Colon (tissue), 2 donors: Measurements from ENCODE around the gene ADGB.
"Not testable (repeated sequence)": the region's sequence is repeated elsewhere in the genome, so short reads cannot be mapped to it uniquely, and the experiment has no call there.

Experiments
- FAIRE-seq: peaks from 2 replicates; lab custom pipeline; 2012; peaks lifted over from hg19 to GRCh38; lab: Jason Lieb, UNC
- donor health status: control.
- donor health status: control.

ADGB gene

DNA sequence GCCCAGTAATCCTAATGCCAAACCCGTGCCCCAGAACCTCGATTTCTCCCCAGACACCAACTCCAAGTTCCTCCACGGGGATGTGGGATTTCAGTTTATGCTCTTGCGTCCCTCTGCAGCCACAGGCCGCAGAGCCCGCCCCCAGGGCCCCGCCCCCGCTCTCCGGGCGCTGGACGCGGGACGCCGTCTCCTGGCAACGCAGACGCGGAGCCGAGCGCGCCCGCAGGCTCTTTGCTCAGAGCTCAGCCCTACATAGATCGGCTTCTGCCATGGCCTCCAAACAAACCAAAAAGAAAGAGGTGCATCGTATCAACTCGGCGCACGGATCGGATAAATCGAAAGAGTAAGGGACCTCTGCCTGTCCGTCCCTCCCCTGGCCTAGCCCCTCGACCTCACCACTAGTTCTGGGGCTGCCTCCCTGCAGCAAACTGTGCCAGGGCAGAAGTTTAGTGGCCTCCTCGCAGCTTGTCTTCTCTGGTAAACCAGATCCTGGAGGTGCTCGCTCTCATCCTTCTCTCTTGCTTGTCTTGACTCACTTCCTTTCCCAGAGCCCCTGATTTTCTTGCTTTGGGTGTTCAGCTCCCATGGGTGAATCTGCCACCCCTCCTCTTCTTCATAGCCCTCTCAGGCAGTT lies at the start of gene ADGB:
TSS of gene ADGB (plus strand) at position 201 of the 634 bp plus-strand sequence. CDS start at position 270, 69 bp downstream.
- FAIRE-seq = no peak

DNA sequence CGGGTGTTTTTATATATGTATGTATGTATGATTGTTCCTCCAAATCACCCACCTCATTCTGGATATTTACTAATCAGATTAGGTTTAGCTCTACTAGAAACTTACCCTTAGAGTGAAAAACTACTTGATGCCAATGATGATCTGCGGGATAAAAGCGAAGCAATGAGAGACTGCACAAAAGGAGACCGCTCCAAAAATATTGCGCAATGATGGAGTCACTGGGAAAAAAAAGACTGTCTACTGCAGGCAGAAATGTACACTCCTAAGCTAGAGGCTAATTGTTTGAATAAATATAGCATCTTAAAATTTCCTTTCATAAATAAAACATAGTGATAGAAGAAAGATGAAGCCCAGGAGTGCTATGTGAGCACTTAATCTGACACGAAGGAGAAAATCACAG lies 47.9 kb upstream of the ADGB start:
- FAIRE-seq = no peak

DNA sequence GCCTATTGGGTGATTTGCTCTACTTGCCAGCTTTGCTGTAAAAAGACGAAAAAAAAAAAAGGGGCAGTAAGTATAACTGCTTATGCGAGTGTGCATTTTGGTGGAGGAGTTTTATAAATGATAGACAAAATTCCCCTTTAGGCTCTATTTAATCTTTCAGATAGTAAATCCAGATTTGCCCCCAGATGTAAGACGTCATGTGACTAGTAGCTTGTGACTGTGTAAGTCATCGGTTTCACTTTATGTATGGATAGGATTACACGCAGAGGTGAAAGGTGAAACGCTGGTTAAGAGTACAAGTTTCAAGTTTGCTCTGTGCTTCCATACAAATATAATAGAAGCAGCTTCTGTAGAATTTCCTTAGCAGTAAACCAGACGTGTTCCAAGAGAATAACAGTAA lies 47.2 kb upstream of the ADGB start:
- FAIRE-seq = no peak

DNA sequence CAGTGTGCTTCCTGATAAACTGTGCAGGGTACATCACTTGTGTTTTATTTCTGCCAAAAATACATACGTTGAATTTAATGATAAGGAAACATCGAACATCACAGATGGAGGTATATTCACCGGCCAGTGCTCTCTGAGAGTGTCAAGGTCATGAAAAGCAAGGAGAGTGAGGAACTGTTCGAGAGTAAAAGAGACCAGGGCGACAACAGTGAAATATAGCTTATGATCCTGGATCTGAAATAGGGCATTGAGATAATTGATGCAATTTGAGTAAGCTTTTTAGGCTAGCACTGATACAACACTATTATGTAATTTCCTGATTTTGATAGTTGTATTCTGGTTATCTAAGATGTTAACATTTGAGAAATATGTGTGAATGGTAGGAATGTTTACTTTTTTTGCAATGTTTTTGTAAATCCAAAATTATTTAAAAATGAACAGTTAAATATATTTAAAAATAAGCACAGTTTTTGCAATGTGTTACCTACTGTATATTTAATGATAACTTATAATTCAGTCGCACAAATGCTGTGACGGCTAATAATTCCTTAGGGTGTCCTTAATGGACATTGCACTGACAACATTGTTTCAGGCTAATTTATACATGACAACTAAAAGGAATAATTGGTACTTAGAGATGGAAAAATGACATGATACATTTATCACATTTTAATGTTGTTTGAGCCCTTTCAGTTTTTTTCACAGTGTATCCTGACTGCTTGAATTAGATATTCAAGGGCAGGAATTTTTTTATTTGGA lies 45.2 kb upstream of the ADGB start:
- no peak for FAIRE-seq

DNA sequence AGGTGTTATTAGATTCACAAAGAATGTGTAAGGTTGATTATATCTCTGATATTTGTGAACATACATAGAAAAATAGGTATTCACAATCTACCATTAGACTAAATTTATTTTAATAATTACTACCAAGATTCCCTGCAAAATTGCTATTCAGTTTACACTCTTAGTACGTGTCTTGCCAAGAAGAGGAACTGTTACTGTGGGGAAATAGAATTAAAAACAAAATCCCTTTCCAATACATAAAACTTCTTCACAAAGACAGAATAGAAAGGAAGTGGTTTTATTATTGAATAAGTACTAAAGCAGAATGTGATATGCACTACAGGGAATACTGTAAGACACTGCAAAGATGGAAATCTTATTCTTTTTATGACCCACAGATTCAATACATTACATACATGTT lies 38.2 kb upstream of the ADGB start:
- FAIRE-seq = no peak

DNA sequence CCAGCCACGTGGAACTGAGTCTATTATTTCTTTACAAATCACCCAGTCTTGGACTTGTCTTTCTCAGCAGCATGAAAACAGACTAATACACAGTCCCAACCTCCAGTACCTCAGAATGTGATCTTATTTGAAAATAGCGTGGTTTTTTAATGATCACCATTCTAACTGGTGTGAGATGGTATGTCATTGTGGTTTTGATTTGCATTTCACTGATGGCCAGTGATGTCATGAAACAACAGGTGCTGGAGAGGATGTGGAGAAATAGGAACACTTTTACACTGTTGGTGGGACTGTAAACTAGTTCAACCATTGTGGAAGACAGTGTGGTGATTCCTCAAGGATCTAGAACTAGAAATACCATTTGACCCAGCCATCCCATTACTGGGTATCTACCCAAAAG lies 32.1 kb upstream of the ADGB start:
- not testable (repeated sequence) for FAIRE-seq

DNA sequence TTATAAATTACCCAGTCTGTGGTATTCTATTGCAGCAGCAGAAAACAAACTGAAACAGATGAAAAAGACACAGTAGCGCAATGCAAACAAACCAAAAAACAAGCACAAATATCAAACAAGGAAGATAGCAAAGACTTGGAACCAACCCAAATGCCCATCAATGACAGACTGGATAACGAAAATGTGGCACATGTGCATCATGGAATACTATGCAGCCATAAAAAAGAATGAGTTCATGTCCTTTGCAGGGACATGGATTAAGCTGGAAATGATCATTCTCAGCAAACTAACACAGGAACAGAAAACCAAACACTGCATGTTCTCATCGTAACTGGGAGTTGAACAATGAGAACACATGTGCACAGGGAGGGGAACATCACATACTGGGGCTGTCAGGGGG lies 30.2 kb upstream of the ADGB start:
- FAIRE-seq = not testable (repeated sequence)

DNA sequence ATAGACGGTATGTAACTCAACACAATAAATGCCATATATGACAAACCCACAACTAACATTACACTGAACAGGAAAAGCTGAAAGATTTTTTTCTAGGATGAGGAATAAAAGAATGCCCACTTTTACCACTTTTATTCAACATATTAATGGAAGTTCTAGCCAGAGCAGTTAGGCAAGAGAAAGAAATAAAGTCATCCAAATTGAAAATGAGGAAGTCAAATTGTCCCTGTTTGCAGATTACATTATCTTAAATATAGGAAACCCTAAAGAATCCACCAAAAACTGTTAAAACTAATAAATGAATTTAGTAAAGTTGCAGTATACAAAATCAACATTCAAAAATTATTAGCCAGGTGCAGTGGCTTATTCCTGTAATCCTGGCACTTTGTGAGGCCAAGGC lies 24.6 kb upstream of the ADGB start:
- FAIRE-seq = no peak

DNA sequence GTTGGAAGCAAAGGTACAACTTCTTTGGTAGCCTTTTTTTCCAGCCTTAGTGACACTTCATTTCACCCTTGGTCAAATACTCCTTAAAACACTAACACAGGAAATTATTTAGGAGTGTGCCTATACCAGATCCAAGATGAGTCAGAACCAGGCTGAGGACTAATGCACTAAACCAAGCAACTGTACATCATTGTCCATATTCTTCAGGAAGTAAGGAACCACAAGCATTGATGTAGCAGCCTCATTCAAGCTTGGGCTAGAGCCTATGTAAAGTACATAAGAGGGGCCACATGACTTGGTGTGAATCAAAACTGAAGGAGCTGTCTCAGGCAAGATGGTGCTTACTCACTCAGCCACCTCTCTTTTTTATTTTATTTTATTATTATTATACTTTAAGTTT lies 20.7 kb upstream of the ADGB start:
- no peak for FAIRE-seq

DNA sequence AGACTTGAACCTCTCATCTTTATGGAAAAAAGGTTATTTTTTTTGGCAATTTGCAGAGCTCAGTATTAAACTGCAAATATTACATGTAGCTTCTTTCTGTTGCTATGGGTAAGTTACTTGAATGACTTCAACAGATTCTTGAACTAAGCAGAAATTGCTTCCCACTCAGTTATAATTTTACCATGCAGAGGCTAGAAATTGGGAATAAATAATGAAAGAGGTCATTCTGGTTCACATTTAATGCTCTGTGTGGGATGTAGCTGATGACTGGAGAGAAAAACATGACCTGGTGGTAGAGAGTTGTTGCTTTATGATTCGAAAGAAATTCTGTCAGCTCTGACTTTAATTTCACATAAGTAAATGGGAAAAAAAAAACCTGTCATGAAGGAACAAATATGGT lies 16.8 kb upstream of the ADGB start:
- FAIRE-seq = no peak

DNA sequence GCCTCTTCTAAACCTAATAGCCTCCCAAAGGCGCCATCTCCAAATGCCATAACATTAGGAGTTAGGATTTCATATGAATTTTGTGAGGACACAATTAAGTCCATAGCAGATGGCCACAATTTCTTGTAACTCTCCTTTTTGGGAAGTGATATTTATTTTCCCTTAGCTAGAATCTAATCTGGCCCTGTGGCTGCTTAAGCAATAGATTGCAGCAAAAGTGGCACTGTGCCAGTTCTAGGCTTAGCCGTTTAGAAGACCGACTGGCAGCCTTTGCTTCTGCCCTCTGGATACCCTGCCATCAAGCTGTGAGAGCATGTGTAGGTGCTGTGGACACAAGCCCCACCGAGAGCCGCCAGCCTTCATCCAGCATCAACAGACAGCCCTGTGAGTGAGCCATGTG lies 15.9 kb upstream of the ADGB start:
- no peak for FAIRE-seq

DNA sequence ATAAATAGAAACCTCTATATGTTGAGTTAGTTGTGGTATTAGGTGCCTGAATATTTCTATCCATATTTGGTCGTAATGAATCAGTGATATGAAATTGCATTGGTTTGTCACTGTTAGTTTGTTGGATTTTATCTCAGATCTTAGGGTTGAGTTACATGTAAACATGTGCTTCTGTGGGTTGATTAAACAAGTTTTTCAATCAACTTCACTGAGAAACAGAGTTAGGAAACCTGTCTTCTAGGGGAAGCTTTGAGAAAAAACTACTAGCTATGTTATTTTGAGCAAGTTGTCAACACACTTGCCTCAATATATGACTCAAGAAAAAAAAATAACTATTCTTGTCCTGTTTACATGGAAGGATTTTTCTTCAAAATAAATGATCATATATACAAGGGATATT lies 14.8 kb upstream of the ADGB start:
- no peak for FAIRE-seq

DNA sequence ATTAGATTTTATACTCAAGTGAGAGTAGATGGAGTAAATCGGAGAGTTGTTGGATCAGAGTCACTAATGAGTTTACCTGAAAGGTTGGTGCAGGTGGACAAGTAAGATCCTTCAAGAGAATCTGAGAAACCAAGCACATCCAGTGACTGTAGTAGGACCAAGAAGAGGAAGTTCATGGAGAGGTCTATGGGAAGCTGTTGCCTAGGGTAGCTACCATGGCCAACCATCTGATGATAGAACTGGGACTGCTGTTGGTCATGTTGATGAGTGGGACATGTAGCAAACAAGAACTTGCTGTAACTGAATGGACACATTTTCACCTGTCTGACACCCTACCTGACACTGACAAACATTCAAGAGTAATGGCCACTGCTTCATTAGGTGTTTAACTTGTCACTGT lies 11.3 kb upstream of the ADGB start:
- FAIRE-seq = no peak

DNA sequence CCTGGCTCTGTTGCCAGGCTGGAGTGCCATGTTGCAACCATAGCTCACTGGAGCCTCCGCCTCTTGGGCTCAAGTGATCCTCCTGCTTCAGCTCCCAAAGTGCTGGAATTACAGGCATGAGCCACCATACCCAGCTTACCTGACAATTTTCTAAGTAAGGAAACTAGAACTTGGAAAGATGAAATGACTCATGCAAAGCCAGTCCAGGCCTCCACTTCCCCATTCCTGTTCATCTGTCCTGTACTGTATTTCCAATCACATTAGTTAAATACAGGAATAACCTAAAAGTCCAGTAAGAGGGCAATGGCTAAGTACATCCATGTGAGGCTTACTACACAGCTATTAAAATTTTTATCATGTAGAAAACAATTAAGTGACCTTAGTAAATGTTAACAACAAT lies 8.3 kb upstream of the ADGB start:
- FAIRE-seq = no peak

DNA sequence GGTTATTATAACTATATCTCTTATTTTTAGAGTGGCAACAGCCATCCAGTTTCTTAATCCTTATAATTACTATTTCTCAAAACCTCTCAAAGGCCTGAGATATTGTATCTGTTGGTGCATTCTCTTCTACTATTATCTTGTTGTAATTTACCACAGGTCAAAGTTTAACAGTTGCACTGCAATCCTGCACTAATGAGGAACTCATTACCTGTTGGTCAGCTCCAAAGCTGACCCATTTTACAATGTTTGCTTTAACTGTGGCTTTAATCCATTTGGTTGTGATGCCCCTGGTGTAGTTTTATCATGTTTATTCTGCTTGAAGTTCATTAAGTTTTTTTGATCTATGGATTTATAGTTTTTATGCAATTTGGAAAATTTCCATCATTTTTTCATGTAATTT lies 6.3 kb upstream of the ADGB start:
- FAIRE-seq = no peak

DNA sequence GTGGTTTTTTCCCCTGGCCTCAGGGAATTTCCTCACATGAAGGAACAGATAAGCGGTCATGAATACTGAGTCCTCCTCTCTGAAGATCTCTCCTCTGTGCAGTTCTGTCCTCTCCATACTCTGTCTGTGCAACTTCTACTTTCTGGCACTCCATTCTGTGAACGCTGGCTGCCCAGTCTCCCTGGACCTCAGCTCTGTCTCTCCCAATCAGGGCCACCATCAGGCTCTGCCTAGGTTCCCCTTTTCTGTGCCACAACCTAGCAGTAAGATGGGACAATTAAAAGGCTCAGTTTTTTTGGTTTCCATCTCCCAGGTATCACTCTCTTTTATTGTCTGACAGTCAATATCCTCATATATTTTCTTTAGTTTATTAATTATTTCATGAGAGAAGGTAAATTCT lies 4.8 kb upstream of the ADGB start:
- no peak for FAIRE-seq

DNA sequence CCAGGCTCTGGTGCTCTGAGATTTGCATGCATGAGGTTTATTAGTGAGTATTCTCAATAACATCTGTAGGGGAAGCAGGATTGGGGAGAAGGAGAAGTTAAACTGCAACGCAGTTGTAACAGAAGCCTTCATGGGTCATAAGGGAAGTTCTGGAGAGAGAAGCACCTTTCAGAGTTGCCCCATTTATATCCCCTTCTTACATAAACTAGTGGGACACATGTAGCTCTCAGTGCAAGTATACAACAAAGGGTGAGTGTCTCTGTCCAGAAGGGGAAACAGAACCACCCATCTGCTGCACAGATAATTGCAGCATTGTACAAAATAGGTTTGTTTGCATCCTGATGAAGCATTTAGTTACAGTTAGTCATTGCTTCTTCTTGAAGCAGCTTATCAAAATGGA lies 4.3 kb upstream of the ADGB start:
- FAIRE-seq = no peak

DNA sequence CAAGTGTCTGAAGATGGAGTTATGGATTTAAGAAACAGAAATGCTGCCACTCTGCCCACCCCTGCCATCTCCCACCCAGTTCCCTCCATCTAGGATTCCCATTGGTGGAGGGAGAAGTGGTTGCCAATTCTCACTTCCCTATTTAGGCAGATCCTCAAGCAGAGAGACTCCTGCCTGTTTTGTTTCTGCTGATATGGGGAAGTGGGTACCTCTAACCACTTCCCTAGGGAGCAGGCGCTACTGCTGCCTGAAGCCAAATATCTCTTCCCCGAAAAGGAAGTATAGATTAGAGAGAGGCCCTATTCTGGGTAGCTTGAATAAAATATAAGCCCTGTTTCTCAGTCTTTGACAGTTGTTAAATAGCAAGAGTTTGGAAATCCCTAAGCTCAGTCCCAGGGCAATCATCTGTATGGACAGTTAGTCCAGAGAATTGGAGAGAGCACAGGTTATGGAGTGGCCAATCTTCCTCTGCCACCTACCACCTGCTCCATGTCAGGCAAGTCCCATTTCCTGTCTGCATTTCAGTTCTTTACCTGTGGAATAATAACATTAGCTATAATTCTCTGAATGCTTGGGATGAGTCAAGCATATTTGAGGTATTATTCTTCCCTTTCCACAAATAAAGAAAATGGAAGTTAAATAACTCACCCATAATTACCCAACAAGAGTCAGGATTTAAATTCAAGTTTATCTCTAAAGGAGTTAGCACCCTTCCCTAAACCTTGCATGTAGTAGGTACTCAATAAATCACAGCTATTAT lies 2.6 kb upstream of the ADGB start:
- FAIRE-seq = no peak

DNA sequence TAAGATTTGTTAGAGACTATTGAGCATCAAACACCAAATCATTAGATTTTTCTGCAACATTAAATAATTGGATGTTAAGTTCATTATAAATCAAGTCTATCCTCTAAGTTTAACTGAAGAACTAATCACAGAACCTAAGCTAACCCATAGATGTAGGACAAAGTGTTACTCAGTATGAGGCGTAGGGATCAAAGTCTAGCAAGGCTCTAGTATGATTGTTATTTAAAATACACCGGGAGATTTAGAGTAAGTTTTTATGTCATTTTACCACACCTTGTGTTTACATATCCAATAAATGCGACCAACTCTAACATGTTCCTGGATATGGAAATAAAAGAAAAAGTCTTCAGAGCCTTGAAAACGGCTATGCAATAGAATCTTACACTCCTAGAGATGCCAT lies 2.6 kb downstream of the ADGB start:
- no peak for FAIRE-seq

DNA sequence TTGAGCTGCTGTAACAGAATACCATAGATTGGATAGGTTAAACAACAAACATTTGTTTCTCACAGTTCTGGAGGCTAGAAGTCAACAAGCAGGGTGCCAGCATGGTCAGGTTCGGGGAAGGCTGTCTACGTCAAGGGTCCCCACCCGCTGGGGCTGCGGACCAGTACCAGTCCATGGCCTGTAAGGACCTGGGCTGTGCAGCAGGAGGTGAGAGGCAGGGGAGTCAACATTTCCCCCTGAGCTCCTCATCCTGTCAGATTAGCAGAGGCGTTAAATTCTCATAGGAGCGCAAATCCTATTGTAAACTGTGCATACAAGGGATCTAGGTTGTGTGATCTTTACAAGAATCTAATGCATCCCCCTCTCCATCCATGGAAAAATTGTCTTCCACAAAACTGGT lies 3.8 kb downstream of the ADGB start:
- no peak for FAIRE-seq

DNA sequence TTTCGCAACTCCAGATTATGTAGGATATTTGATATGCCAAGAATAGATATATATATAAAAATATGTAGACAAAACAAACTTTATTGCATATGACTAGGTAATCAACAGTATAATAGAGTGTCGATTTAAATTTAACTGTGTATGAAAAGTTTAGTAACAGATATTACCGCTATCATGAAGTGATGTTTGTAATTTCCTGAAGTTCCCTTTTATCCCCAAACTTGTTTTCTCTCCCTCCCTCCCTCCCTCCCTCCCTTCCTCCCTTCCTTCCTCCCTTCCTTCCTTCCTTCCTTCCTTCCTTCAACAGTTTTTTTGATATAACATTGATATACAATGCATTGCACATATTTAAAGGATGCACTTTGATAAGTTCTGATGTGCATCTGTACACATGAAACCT lies 15.2 kb downstream of the ADGB start:
- no peak for FAIRE-seq

DNA sequence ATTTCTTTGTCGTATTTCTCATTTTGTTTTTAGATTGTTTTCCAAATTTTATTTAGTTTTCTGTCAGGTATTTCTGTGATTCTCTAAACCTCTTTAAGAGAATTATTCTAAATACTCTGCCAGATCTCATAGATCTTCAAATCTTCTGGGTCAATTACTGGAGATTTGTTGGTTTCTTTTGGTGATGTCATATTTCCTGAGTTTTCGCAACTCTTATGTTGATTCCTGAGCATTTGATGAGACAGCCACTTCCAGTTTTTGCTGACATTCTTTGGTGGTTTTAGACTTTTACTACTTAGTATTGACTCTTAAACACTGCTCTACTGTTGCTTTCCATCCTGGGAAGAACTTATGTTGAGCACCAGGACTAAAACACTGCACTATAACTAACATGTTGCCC lies 21.9 kb downstream of the ADGB start:
- no peak for FAIRE-seq

DNA sequence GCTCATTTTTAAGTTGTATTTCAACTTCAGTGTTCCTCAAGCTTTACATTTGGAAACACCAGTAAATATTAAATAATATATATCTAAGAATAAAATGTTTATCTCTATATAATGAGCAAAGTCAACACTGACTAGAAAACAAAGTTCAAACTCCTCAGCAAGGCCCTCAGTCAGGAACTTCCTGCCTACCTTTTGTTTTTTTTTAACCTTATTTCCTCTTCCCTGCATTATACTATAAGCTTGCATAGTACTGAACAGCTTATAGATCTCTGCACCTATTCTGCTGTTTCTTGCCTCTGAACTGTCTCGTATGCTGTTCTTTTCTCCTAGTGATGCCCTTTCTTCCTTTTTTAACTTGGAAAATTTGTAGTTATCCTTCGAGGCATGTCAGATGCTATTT lies 29.6 kb downstream of the ADGB start:
- no peak for FAIRE-seq

DNA sequence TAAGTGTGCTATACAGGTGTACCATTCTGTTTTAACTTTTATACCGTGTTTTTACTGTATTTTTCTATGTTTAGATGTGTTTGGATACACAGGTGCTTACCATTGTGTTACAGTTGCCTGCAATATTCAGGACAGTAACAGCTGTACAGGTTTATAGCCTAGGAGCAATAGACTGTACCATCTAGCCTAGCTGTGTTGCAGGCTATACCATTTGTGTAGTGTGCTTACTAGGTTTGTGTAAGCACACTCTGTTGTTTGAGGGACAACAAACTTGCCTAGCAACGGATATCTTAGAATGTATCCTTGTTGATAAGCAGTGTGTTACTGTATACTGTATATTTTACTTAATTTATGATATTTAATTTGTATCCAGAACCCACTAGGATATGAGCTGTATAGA lies 35.2 kb downstream of the ADGB start:
- no peak for FAIRE-seq
